ENCODE data around the gene CHRNB4. TPM values are rescaled to one million over a fixed set of nuclear protein-coding genes. Genes with fewer than 3 reads are reported as not detected.

The CHRNB4 gene
- total RNA-seq, 5 donors from 2014 or later (not counting 1 experiment from before 2014, with no cell fraction given): not detected

- Histone ChIP-seq H3K4me1 (ENCODE audit: control insufficient read depth in 1 of 2, extremely low read depth in 1 of 2, insufficient read depth in 2 of 2, low read length in 2 of 2) (no peaks in the 10 kb centered on the region), H3K27me3 (replicated peaks in 1 of 2; ENCODE audit: control insufficient read depth in 2 of 2, extremely low read depth in 1 of 2, insufficient read depth in 2 of 2, low read length in 1 of 2) (no peaks in the 10 kb centered on the region), H3K9me3 (no peaks in the 10 kb centered on the region), H3K36me3 (ENCODE audit: control insufficient read depth in 2 of 2, extremely low read depth in 1 of 2, insufficient read depth in 1 of 2, low read length in 1 of 2) (no peaks in the 10 kb centered on the region), H3K27ac (ENCODE audit: low read length) (no peak overlapping the region), H3K4me3 (ENCODE audit: control insufficient read depth in 1 of 2, extremely low read depth in 1 of 2, low read length in 1 of 2) (no peak overlapping the region)
- Mint-ChIP-seq H3K4me3 (no peak overlapping the region), H3K36me3 (no peaks in the 10 kb centered on the region), H3K27me3 (no peaks in the 10 kb centered on the region), H3K27ac (no peak overlapping the region), H3K9me3 (no peaks in the 10 kb centered on the region), H3K4me1 (no peaks in the 10 kb centered on the region)
- POLR2A ChIA-PET: no interaction called here
- ATAC-seq (replicated peaks in 1 of 4): no peak
- CTCF ChIA-PET: no interaction called here
- DNase-seq: no peak
- 95% methylated on average over 9 of the region's 11 CpGs for WGBS (ENCODE audit: insufficient coverage)
Measured at GRCh38 chr15:78675617-78676360, 34.8 kb upstream of the CHRNB4 start.

- Histone ChIP-seq H3K36me3 (ENCODE audit: control insufficient read depth in 2 of 2, extremely low read depth in 1 of 2, insufficient read depth in 1 of 2, low read length in 1 of 2) (no peaks in the 10 kb centered on the region), H3K27me3 (replicated peaks in 1 of 2; ENCODE audit: control insufficient read depth in 2 of 2, extremely low read depth in 1 of 2, insufficient read depth in 2 of 2, low read length in 1 of 2) (no peaks in the 10 kb centered on the region), H3K4me1 (ENCODE audit: control insufficient read depth in 1 of 2, extremely low read depth in 1 of 2, insufficient read depth in 2 of 2, low read length in 2 of 2) (no peaks in the 10 kb centered on the region), H3K27ac (ENCODE audit: low read length) (no peak overlapping the region), H3K4me3 (ENCODE audit: control insufficient read depth in 1 of 2, extremely low read depth in 1 of 2, low read length in 1 of 2) (no peak overlapping the region), H3K9me3 (no peaks in the 10 kb centered on the region)
- Mint-ChIP-seq H3K9me3 (no peaks in the 10 kb centered on the region), H3K27ac (no peak overlapping the region), H3K36me3 (no peaks in the 10 kb centered on the region), H3K4me3 (no peak overlapping the region), H3K4me1 (no peaks in the 10 kb centered on the region), H3K27me3 (no peaks in the 10 kb centered on the region)
- CTCF ChIA-PET: no interaction called here
- DNase-seq (no peak), ATAC-seq (replicated peaks in 1 of 4) (no peak)
- POLR2A ChIA-PET: no interaction called here
- WGBS (ENCODE audit: insufficient coverage): no CpG with 5 or more reads among the region's 4 CpGs
Measured at GRCh38 chr15:78675206-78675605, 34.2 kb upstream of the CHRNB4 start.

GRCh38 chr15:78673917-78674444 lies 33.0 kb upstream of the CHRNB4 start:
- no peaks in the 10 kb centered on the region for H3K4me1 ChIP-seq (ENCODE audit: control insufficient read depth in 1 of 2, extremely low read depth in 1 of 2, insufficient read depth in 2 of 2, low read length in 2 of 2)
- ATAC-seq (replicated peaks in 1 of 4) (no peak), DNase-seq (no peak)
- peaks cover 0 to under 1% of the 10 kb centered on the region in 2 donors for H3K27me3 Mint-ChIP-seq
- ChIA-PET CTCF (no interaction called here), POLR2A (no interaction called here)
- H3K36me3 Mint-ChIP-seq: no peaks in the 10 kb centered on the region
- H3K27ac Mint-ChIP-seq: no peak overlapping the region
- H3K4me3 Mint-ChIP-seq: no peak overlapping the region
- H3K27ac ChIP-seq (ENCODE audit: low read length): no peak overlapping the region
- no peaks in the 10 kb centered on the region for H3K27me3 ChIP-seq (replicated peaks in 1 of 2; ENCODE audit: control insufficient read depth in 2 of 2, extremely low read depth in 1 of 2, insufficient read depth in 2 of 2, low read length in 1 of 2)
- H3K4me1 Mint-ChIP-seq: no peaks in the 10 kb centered on the region
- 96% methylated on average over 3 of the region's 3 CpGs for WGBS (ENCODE audit: insufficient coverage)
- H3K36me3 ChIP-seq (ENCODE audit: control insufficient read depth in 2 of 2, extremely low read depth in 1 of 2, insufficient read depth in 1 of 2, low read length in 1 of 2): no peaks in the 10 kb centered on the region
- no peak overlapping the region for H3K4me3 ChIP-seq (ENCODE audit: control insufficient read depth in 1 of 2, extremely low read depth in 1 of 2, low read length in 1 of 2)
- H3K9me3 Mint-ChIP-seq: no peaks in the 10 kb centered on the region
- H3K9me3 ChIP-seq: no peaks in the 10 kb centered on the region

GRCh38 chr15:78673476-78673875 lies 32.5 kb upstream of the CHRNB4 start:
- H3K27me3 ChIP-seq (replicated peaks in 1 of 2; ENCODE audit: control insufficient read depth in 2 of 2, extremely low read depth in 1 of 2, insufficient read depth in 2 of 2, low read length in 1 of 2): peaks cover 0 to 1% of the 10 kb centered on the region in 2 experiments
- POLR2A ChIA-PET: no interaction called here

GRCh38 chr15:78672285-78673014 lies 31.4 kb upstream of the CHRNB4 start:
- Histone ChIP-seq H3K27ac (ENCODE audit: low read length) (no peak overlapping the region), H3K36me3 (ENCODE audit: control insufficient read depth in 2 of 2, extremely low read depth in 1 of 2, insufficient read depth in 1 of 2, low read length in 1 of 2) (no peaks in the 10 kb centered on the region), H3K27me3 (replicated peaks in 1 of 2; ENCODE audit: control insufficient read depth in 2 of 2, extremely low read depth in 1 of 2, insufficient read depth in 2 of 2, low read length in 1 of 2) (peaks cover 0 to 3% of the 10 kb centered on the region in 2 experiments), H3K4me1 (ENCODE audit: control insufficient read depth in 1 of 2, extremely low read depth in 1 of 2, insufficient read depth in 2 of 2, low read length in 2 of 2) (no peaks in the 10 kb centered on the region), H3K9me3 (no peaks in the 10 kb centered on the region), H3K4me3 (ENCODE audit: control insufficient read depth in 1 of 2, extremely low read depth in 1 of 2, low read length in 1 of 2) (no peak overlapping the region)
- Mint-ChIP-seq H3K9me3 (no peaks in the 10 kb centered on the region), H3K36me3 (no peaks in the 10 kb centered on the region), H3K4me1 (no peaks in the 10 kb centered on the region), H3K4me3 (no peak overlapping the region), H3K27ac (no peak overlapping the region), H3K27me3 (peaks cover 7 to 10% of the 10 kb centered on the region in 2 donors)
- CTCF ChIA-PET: no interaction called here
- no peak for DNase-seq
- 91% methylated on average over 6 of the region's 9 CpGs for whole genome bisulfite sequencing (ENCODE audit: insufficient coverage)
- POLR2A ChIA-PET: interaction anchor here in 1 of 2 donors (0.6 kb wide), 1 partner anchor 408 kb away, joined by 6 read pairs; the partner anchor contains the start of gene DNAJA4
- ATAC-seq (replicated peaks in 1 of 4): no peak

More at GRCh38 chr15:78673476-78673875, 32.5 kb upstream of the CHRNB4 start:
- CTCF ChIA-PET: no interaction called here
- H3K36me3 Mint-ChIP-seq: no peaks in the 10 kb centered on the region
- Histone ChIP-seq H3K9me3 (no peaks in the 10 kb centered on the region), H3K27ac (ENCODE audit: low read length) (no peak overlapping the region), H3K36me3 (ENCODE audit: control insufficient read depth in 2 of 2, extremely low read depth in 1 of 2, insufficient read depth in 1 of 2, low read length in 1 of 2) (no peaks in the 10 kb centered on the region), H3K4me3 (ENCODE audit: control insufficient read depth in 1 of 2, extremely low read depth in 1 of 2, low read length in 1 of 2) (no peak overlapping the region), H3K4me1 (ENCODE audit: control insufficient read depth in 1 of 2, extremely low read depth in 1 of 2, insufficient read depth in 2 of 2, low read length in 2 of 2) (no peaks in the 10 kb centered on the region)
- H3K9me3 Mint-ChIP-seq: no peaks in the 10 kb centered on the region
- H3K4me1 Mint-ChIP-seq: no peaks in the 10 kb centered on the region
- 60% methylated on average over 4 of the region's 4 CpGs for WGBS (ENCODE audit: insufficient coverage)
- H3K27me3 Mint-ChIP-seq: peaks cover 0 to 2% of the 10 kb centered on the region in 2 donors
- ATAC-seq (replicated peaks in 1 of 4) (no peak), DNase-seq (no peak)
- no peak overlapping the region for H3K27ac Mint-ChIP-seq
- no peak overlapping the region for H3K4me3 Mint-ChIP-seq

- Histone ChIP-seq H3K4me3 (ENCODE audit: control insufficient read depth in 1 of 2, extremely low read depth in 1 of 2, low read length in 1 of 2) (no peak overlapping the region), H3K27me3 (replicated peaks in 1 of 2; ENCODE audit: control insufficient read depth in 2 of 2, extremely low read depth in 1 of 2, insufficient read depth in 2 of 2, low read length in 1 of 2) (peaks cover 0 to 8% of the 10 kb centered on the region in 2 experiments), H3K27ac (ENCODE audit: low read length) (no peak overlapping the region), H3K4me1 (ENCODE audit: control insufficient read depth in 1 of 2, extremely low read depth in 1 of 2, insufficient read depth in 2 of 2, low read length in 2 of 2) (no peaks in the 10 kb centered on the region), H3K9me3 (no peaks in the 10 kb centered on the region), H3K36me3 (ENCODE audit: control insufficient read depth in 2 of 2, extremely low read depth in 1 of 2, insufficient read depth in 1 of 2, low read length in 1 of 2) (no peaks in the 10 kb centered on the region)
- H3K9me3 Mint-ChIP-seq: no peaks in the 10 kb centered on the region
- DNase-seq (no peak), ATAC-seq (replicated peaks in 1 of 4) (no peak)
- peaks cover 7 to 13% of the 10 kb centered on the region in 2 donors for H3K27me3 Mint-ChIP-seq
- H3K4me1 Mint-ChIP-seq: no peaks in the 10 kb centered on the region
- no peaks in the 10 kb centered on the region for H3K36me3 Mint-ChIP-seq
- H3K27ac Mint-ChIP-seq: no peak overlapping the region
- ChIA-PET POLR2A (interaction anchor here in 1 of 2 donors (0.6 kb wide), 1 partner anchor 408 kb away, joined by 6 read pairs; the partner anchor contains the start of gene DNAJA4), CTCF (no interaction called here)
- WGBS (ENCODE audit: insufficient coverage): 82% methylated on average over 4 of the region's 6 CpGs
- H3K4me3 Mint-ChIP-seq: no peak overlapping the region
Measured at GRCh38 chr15:78671626-78672211, 30.7 kb upstream of the CHRNB4 start.
